DND-41 (cell line): ENCODE results near the gene GAGE10.
A peak's percentile ranks its signal among the peaks of the same experiment; 100 is the strongest.

Experiments used
- ATAC-seq: fragments of 200-7000 bp; cut with Tn5 transposase; 3 replicates; pipeline ENCODE4 v1.9.1; 2021; ENCODE audit warnings: low read depth; ENCODE audit not compliant: insufficient read depth
- DNase-seq: peaks from one replicate; pipeline ENCODE4 v3.0.0-alpha.2; 2020
- H2AFZ ChIP-seq: 2 replicates; pipeline ENCODE4 v1.6.0; 2012; ENCODE audit warnings: low read depth, low read length
- H3K27ac ChIP-seq: 2 replicates; pipeline ENCODE4 v1.5.1; 2012; ENCODE audit warnings: low read length, inconsistent platforms
- H3K27me3 ChIP-seq: fragments of 200-600 bp; sonication (generic); 2 replicates; pipeline ENCODE4 v1.6.0; 2012; ENCODE audit warnings: low read length, mild to moderate bottlenecking, inconsistent platforms; ENCODE audit not compliant: insufficient read depth, poor library complexity
- H3K36me3 ChIP-seq: 2 replicates; pipeline ENCODE4 v1.5.1; 2012; ENCODE audit warnings: low read length, inconsistent platforms; ENCODE audit not compliant: insufficient read depth
- H3K4me1 ChIP-seq: 2 replicates; pipeline ENCODE4 v1.5.1; 2012; ENCODE audit warnings: mild to moderate bottlenecking, low read length; ENCODE audit not compliant: insufficient read depth
- H3K4me2 ChIP-seq: 2 replicates; pipeline ENCODE4 v1.6.0; 2012; ENCODE audit warnings: mild to moderate bottlenecking, moderate library complexity, low read length, inconsistent platforms; ENCODE audit not compliant: insufficient read depth
- H3K4me3 ChIP-seq, 2 experiments: fragments of 200-600 bp in 1 of 2; shearing (Covaris generic) in 1 of 2; 2 replicates each; pipeline ENCODE4 v1.5.1; 2012 to 2016; ENCODE audit warnings: inconsistent platforms in 2 of 2, low read length in 2 of 2, mild to moderate bottlenecking in 2 of 2, low read depth in 1 of 2, moderate library complexity in 1 of 2
- H3K79me2 ChIP-seq: 2 replicates; pipeline ENCODE4 v1.6.0; 2012; ENCODE audit warnings: low read length, inconsistent platforms; ENCODE audit not compliant: insufficient read depth
- H3K9ac ChIP-seq: 2 replicates; pipeline ENCODE4 v1.6.0; 2012; ENCODE audit warnings: low read depth, mild to moderate bottlenecking, inconsistent platforms, low read length, moderate library complexity
- H3K9me3 ChIP-seq: 2 replicates; pipeline ENCODE4 v1.5.1; 2012; ENCODE audit warnings: low read length, moderate library complexity, mild to moderate bottlenecking, inconsistent platforms; ENCODE audit not compliant: insufficient read depth, severe bottlenecking
- H4K20me1 ChIP-seq: 2 replicates; pipeline ENCODE4 v1.6.0; 2012; ENCODE audit warnings: low read length; ENCODE audit not compliant: insufficient read depth
- CTCF ChIP-seq: IDR thresholded peaks from 2 replicates; pipeline ENCODE4 v1.5.1; 2012; ENCODE audit warnings: borderline replicate concordance, low read length, moderate library complexity, mild to moderate bottlenecking; ENCODE audit not compliant: poor library complexity, severe bottlenecking; ENCODE audit errors: extremely low read depth
- EZH2 ChIP-seq: IDR thresholded peaks from 3 replicates; pipeline ENCODE4 v1.6.1; 2012; ENCODE audit warnings: borderline replicate concordance, low read depth, mild to moderate bottlenecking, moderate library complexity, low read length, inconsistent platforms; ENCODE audit not compliant: severe bottlenecking

GAGE10 gene

GRCh38 chrX:49303346-49303745 lies at the start of gene GAGE10:
TSS of gene GAGE10 (plus strand) at chrX:49303646. CDS start at chrX:49304860, 1,214 bp downstream.
- no peaks in the 10 kb centered on the region for H3K36me3 ChIP-seq
- ATAC-seq (no peak), DNase-seq (no peak)
- H4K20me1 ChIP-seq = no peaks in the 10 kb centered on the region
- H3K27me3 ChIP-seq = no peaks in the 10 kb centered on the region
- H3K9ac ChIP-seq = no peak within 1 kb of the TSS
- H3K27ac ChIP-seq = no peak within 1 kb of the TSS
- H3K9me3 ChIP-seq = no peaks in the 10 kb centered on the region
- H3K79me2 ChIP-seq = no peaks in the 10 kb centered on the region
- H3K4me2 ChIP-seq = no peak within 1 kb of the TSS
- H3K4me1 ChIP-seq = no peaks in the 10 kb centered on the region
- no peak within 1 kb of the TSS for H3K4me3 ChIP-seq
- no peak within 1 kb of the TSS for H2AFZ ChIP-seq
- TF ChIP-seq EZH2 = no peak
- no peak for TF ChIP-seq CTCF

- no peak overlapping the region for H3K4me2 ChIP-seq
- no peaks in the 10 kb centered on the region for H3K79me2 ChIP-seq
- no peak overlapping the region for H3K9ac ChIP-seq
- no peak for ATAC-seq
- H4K20me1 ChIP-seq = no peaks in the 10 kb centered on the region
- DNase-seq = no peak
- H3K27ac ChIP-seq = no peak overlapping the region
- no peaks in the 10 kb centered on the region; the same call in 1 of the 2 replicates for H3K36me3 ChIP-seq
- H2AFZ ChIP-seq = no peak overlapping the region
- no peaks in the 10 kb centered on the region for H3K27me3 ChIP-seq
- no peaks in the 10 kb centered on the region for H3K9me3 ChIP-seq
- no peak overlapping the region for H3K4me3 ChIP-seq
- TF ChIP-seq EZH2 = no peak
- no peak for TF ChIP-seq CTCF
- no peaks in the 10 kb centered on the region for H3K4me1 ChIP-seq
Measured at GRCh38 chrX:49254639-49255038, 48.8 kb upstream of the GAGE10 start.

- no peaks in the 10 kb centered on the region for H3K36me3 ChIP-seq
- H2AFZ ChIP-seq = no peak overlapping the region
- H3K4me3 ChIP-seq = no peak overlapping the region
- H3K79me2 ChIP-seq = no peaks in the 10 kb centered on the region
- no peak overlapping the region for H3K4me2 ChIP-seq
- no peak overlapping the region for H3K9ac ChIP-seq
- TF ChIP-seq CTCF = no peak
- no peak for TF ChIP-seq EZH2
- no peaks in the 10 kb centered on the region for H3K27me3 ChIP-seq
- no peaks in the 10 kb centered on the region for H3K4me1 ChIP-seq
- no peaks in the 10 kb centered on the region for H3K9me3 ChIP-seq
- no peaks in the 10 kb centered on the region for H4K20me1 ChIP-seq
- DNase-seq (no peak), ATAC-seq (0 out of 3 replicates have a peak, but pooled peaks have one; percentile 13)
- H3K27ac ChIP-seq = no peak overlapping the region
Measured at GRCh38 chrX:49256268-49256995, 47.0 kb upstream of the GAGE10 start.
